SK-N-MC (cell line): Measurements from ENCODE around the gene CACNA2D2.

Source experiments
- EZH2 ChIP-seq: fragments of 200-600 bp; sonication (generic); IDR thresholded peaks from one replicate; pipeline ENCODE4 v1.6.1; 2017; ENCODE audit warnings: antibody characterized with exemption
- POLR2AphosphoS5 ChIP-seq: IDR thresholded peaks from 2 replicates; pipeline ENCODE4 v1.6.1; 2012; ENCODE audit warnings: mild to moderate bottlenecking, low read depth, low read length, borderline replicate concordance

- TF ChIP-seq EZH2 (no peak), POLR2AphosphoS5 (no peak)
Measured at GRCh38 chr3:50450209-50450921, 53.1 kb downstream of the CACNA2D2 start.
